HG03354 (cell line): ENCODE data around the gene BLMH.

Source experiments
- ATAC-seq: cut with Tn5 transposase; IDR thresholded peaks from one replicate; pipeline ENCODE4 v1.9.1; 2021; ENCODE audit warnings: mild to moderate bottlenecking; ENCODE audit not compliant: unreplicated experiment, poor library complexity, severe bottlenecking

Gene BLMH

DNA sequence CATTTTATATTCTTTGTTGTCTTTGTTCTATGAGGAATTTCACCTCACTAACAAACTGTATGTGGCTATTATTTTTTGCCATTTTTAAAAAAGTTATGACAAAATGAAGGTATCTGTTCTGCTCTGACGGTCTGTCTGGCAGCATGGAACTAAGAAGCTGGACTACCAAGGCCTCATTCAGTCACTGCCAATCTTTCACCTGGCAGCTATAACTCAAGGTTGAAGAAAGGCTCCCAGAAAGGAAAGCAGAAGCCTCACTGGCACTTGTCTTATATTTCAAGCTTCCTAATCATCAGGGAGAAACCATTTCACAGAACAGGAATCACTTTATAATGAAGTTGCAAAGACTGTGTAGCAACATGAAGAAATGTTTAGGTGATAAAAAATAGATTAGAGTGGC, 37.6 kb downstream of the BLMH start:
- ATAC-seq: no peak

DNA sequence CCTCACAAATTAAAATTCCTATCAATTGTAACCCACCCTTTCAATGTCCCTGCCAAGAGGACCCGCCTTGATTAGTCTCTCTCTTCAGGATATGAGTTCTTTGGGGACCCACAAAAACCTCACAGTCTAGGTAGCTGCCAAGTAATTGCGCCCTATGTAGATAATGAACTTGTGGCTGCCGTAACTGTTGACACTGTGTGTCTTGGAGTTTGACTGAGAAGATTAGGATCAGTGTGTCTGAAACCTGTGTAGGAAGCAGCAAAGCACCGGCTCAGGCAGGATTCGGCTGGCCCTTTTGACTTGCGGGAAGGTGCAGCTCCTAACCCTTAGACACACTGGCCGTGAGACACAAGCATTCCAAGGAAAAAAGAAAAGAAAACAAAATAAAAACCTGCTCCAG, 38.4 kb downstream of the BLMH start:
- ATAC-seq: no peak

DNA sequence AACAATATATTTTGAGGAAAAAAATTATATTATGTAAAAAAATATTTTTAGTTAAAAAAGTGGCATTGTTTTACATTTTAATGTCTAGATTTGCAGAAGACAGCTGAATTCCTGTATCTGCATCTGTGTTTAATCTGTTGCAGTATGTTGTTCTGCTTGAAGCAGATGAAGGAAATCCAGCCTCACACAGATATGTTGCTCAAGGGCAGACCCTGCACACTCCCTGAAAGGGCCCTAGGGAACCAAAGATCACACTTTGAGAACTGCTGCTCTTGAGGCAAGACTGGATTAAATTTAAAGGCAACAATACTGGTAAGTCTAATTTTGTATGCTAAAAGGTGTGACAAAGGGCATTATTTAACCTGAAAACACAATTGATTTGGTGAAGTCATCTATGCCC, 39.8 kb downstream of the BLMH start:
- ATAC-seq: no peak

DNA sequence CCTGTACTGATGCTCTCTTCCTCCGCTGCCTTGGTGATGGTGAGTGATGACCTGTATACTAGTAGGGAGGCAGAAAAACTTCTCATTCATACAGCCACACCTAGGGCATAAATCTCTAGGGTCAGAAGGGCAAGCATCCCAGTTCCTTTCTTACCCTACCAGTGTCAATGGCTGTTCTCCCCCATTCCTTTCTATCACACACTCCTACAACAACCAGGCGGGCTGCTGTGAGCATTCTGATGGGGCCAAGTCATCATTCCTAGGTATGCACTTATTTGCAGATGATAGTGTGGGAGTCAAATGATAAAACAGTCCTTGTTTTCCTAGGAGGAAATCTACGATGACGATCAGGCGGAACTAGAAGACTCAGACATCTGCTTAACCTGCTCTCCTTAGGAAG, 42.3 kb downstream of the BLMH start:
- no peak for ATAC-seq

DNA sequence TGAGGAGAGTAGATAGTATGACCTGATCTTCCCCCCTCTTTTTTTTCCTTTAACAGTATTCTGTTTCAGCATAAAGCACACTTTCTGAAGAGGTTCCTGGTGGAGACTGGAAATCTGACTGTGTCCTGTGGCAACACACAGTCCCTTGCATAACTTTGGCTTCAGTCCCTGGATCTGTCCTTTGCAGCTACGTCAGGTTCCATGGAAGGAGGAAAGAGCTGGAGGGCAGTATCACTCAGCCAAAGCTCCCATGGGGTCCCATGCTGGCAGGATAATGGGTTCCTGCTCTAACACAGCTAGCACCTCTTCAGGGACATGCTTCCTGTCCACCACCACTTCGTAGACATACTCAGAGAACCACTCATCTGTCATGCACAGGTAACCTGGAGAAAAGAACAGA, 43.0 kb downstream of the BLMH start:
- no peak for ATAC-seq

DNA sequence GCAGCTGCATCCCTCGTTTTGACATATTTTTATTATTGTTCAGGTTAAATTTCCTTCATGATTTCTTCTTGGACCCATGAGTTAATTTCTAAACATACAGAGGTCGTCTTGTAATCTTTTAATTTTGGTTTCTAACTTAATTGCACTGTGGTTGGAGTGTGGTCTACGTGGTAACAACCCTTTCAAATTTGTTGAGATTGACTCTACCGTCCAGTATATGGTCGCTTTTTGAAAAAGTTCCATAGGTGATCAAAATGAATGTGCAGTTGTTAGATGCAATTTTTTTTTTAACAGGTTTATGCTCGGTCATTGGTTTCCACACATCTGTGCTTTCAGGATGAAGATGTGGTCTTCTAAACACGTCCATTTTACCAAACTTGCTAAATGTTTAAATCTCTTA, 45.3 kb downstream of the BLMH start:
- ATAC-seq: no peak

DNA sequence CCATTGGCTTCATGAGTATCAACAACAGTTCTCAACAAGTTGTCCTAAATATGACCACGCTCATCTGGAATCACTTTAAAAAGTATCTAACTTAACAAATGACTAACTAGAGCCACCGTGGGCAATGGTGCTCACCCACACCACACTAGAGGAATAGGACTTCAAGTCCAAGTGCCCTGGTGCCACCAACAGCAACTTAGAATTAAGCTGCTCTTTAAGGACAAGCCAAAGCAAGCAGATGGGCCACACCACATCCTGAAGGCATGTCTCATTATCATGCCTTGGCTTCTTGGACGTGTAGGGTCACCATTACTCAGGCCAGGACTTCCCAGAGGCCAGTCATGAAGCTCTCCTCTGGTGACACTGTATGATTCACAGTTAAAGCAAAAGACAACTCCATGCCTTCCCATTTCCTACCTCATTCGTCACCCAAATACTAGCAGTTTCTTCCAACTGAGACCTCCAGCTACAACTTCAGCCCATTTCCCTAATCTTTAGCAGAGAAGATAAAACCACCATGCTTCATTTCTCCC, 46.8 kb downstream of the BLMH start:
- ATAC-seq: no peak

DNA sequence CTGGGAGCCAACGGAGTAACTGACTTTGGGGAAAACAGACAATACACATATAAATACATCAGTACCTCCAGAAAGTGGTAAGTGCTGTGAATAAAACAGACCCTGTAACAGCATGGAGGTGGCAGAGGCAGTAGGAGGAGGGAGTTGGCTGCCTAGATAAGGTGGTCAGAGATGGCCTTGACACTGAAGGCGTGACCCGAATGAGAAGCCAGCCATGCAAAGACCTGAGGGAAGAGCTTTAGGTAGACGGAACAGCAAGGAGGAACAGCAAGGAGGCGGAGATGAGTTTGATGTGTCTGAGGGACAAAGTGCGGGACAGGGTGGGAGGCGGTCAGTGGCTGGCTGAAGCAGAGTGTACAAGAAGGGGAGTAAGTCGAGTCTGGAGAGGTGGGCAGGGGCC, 48.2 kb downstream of the BLMH start:
- no peak for ATAC-seq

DNA sequence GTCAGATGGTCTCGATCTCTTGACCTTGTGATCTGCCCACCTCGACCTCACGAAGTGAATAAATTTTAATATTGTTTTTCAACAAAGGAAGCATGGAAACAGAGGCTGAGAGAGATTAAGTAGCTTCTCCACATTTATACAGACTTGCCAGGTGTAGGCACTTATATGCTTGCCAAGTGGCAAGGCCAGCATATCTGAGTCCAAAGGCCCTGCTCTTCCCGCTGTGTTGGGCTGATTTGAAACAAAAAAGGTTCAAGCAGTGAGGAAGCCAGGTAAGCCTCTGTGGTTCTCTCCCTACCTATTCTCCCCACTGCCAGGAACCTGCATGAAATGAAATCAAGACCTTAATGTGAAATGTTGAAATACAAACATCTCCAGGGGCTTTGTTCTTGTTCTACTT, 48.7 kb downstream of the BLMH start:
- no peak for ATAC-seq

DNA sequence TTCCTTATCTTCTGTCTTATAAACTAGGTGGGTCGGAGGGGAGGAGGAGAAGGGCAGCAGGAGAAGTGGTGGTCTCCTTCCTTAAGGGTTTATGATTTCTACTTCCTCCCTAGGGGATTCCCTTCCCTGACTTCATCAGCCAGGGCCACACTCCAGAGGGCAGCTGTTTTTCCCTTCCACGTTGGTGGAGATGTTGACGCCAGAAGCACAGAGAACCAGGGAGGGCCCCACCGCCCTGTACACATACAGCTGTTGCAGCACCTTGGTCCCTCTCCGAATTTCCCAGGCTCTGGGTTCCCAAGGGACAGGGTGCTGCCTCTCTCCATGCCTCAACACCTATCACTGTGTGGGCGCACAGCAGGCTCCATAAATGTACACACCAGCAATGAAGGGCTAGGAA, 50.7 kb downstream of the BLMH start:
- ATAC-seq: no peak

DNA sequence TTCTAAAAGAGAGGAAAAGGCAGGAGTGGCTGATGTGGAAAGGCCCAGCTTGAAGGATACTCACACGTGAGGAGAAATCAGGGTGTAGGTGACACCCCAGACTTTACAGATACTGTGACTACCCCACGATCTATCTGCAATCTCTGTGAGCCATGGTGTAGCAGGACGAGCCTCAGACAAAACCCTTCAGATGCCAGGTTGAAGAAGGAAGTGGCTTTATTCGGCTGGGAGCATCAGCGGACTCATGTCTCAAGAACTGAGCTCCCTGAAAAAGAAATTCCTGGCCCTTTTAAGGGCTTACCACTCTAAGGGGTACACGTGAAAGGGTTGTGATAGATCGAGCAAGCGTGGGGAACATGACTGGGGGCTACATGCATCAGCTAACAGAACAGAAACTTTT, 51.6 kb downstream of the BLMH start:
- ATAC-seq: no peak

DNA sequence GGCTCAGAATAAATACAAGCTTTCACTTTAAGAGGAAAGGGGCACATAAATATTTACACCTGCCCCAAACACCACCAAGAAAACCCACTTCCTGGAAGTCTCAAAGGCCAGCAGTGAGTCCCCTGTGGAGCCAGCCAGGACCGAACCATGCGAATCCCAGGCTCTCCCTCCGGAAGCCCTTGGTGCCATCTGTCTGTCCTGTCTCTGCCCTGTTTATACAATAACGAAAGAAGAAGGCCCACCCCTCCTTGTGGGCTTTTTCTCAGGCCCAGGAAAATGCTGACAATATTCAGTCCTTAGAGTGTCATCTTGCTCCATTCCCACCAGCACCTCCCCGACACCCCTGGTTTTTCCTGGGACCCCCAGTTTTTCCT, 52.7 kb downstream of the BLMH start:
- ATAC-seq: no peak

DNA sequence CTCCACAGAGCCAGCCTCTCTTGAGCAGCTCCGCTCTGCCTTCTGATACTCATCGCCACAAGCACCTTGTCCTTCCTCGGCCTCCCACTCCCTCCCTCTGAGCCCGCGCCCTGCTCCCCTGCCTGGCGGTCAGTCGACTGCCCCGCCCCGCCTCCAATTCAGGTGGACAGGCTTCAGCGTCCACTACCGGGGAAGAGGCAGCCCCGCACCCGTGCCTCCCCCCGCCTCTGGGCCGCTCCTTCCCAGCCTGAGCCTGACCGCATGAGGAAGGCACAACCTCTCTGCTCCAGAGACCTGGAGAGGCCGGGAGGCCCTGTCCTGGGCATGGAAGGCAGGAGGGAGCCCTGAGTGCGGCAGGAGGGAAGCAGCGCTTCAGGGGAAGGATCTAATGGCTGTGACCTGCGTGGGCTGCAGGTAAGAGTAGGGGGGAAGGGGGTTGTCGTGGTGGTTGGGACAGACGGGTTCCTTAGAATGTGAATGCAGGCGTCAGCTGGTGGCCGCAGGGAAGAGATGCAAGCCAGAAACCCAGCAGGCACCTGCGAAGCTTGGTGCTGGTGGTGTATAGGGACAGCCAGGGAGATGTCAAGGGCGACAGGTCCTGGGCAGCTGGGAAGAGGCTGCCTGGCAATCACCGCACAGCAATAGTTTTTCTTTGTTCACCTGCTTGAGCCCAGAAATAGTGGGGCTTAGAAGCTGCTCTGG, 53.2 kb downstream of the BLMH start:
- no peak for ATAC-seq

DNA sequence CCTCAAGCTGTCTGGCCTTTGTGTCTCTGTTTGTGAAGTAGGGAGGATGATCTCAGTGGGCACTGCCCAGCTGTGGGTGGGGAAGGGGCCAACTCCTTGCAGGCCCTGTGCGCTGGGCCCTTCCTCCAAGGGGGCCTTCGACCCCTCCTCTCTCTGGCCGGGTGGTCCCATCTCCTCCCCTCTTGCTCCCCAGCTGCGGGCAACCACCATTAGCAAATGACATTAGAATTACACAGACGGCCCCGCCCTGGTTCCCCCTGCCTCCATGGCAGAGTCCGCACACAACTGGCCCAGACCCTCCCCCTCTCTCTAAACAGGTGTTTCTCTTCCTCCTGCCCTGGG, 53.8 kb downstream of the BLMH start:
- ATAC-seq: no peak

DNA sequence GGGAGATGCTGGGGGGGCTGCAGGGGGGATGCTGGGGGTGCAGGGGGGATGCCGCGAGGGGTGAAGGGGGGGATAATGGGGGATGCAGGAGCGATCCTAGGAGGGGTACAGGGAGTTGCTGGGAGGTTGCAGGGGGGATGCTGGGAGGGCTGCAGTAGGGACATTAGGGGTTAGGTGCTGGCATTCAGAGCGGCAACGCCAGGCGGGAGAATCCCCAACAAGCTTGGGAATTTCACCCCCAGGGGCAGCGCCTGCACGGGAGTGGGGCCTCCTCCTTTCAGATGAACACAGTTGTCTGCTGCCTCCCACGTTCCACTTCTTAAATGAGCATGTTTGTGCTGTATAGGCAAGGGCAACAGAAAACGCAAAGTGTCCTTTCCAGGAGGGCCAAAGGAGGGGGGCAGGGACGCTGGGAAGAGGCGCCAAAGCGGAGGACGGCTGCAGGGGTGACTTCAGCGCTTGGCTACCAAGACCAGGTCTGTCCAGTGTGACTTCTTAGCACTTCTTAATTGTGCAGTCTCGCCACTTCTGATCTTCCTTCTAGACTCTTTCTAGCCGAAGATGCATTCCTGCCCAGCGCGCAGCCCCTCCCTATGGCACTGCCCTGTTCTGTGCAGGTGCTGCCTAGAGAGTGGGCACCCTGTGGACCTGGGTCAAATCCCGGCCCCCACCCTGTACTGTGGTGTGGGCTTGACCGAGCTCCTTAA, 54.3 kb downstream of the BLMH start:
- ATAC-seq: no peak

DNA sequence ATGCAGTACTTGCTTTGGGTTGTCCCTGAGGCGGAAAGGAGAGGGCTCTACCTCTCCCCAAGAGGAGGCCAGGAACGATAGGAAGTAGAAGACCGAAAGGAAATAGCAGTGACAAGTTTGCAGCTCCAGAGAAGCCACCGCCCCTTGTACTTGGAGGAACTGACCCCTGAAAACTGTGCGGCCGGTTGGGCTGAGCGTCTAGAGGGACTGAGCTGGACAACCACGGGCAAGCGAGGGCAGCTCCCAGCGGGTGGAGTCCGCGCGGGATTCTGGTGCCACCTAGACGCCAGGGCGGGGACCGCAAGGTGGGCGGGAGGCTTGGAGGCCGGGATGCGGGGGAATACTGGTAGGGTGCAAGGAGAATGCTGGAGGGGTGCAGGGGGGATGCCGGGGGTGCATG, 55.0 kb downstream of the BLMH start:
- ATAC-seq: no peak

DNA sequence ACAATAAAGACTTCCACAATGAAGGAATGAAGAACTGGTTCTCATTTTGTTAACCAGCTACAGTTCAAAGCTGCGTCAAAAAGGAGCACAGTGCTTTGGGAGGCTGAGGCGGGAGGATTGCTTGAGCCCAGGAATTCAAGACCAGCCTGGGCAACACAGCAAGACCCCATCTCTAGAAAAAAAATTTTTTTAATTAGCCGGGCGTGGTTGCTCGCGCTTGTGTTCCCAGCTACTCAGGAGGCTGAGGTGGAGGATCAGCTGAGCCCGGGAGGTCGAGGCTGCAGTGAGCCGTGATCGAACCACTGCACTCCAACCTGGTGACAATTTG, 55.5 kb downstream of the BLMH start:
- no peak for ATAC-seq

DNA sequence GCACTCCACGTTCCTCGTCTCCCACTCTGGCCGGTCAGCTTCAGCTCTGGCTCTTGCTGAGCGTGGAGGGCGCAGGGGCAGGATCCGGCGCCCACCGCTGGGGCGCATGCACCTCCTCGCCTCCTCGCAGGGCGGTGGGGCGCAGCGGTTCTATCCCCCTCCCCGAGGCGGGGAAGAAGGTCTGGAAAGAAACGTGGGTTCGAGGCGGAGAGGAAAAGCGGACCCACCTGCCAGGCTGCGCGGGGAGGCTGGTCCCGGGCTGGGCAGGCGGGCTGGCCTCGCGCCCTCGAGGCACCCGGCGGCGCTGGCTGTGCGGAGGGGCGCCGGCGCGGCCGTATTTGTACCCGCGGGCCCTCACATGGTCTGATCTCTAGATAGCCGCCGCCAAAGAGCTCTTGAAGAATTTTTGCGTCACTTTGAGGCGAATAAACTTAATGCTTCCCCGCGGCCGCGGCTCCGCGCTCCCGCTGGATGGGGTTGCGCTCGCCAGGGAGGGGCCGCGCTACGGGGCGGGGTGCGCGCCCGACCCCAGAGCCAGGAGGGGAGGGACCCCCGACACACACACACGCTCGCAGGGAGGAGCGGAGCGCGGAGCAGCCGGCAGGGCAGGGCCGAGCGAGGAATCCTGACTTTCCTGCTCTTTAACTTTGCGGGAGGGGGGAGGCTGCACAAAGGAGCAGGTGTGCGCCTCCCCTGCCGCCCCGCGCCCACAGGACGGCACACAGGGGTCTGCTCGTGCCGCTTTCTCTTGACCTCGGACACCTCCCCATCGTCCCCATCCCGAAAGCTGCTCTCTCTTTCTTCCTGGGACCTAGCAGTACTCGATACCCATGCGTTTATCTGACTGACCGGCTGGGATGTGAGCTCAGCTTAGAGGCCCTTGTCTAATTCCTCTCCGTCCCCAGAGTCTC, 56.1 kb downstream of the BLMH start, which contains the start of gene SLC6A4:
Gene SLC6A4, minus strand, starts transcription at position 312 of the 911 bp plus-strand sequence. CDS start 13,739 bp downstream, outside the sequence.
- no peak for ATAC-seq

DNA sequence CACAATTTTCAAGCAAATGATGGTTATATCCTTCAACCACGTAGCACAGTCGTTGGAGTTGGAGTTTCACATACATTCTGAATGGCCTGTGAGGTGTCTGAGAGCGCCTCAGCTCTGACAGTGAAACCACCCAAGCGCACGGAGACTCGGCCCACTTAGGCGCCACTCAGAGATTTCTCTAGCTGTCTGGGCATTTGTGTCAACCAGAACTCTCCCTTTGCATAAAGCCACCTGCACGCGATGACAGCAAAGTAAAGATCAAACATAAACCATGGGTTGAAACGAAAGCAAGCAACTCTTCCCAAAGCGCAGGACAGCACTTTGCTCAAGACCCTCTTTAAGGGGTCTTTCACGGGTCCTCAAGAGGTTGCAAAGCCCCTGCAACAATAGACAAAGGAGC, 56.8 kb downstream of the BLMH start:
- no peak for ATAC-seq

DNA sequence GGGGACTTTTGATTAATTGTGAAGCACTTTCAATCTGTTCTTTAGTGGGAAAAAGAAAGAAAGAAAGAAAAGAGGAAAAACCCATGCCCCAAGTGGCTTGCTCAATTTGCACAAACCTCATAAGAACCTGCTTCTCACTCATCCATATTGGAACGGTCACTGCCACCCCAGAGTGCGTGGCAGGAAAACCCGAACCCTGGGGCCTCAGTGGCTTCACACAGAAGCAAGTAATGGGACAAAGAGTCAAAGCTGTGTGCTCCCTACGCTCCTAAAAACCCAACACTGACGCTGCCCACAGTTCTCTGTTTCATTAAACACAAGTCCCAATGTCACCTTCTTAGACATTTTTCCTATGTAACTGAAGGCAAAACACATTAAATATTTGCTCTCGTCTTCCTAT, 57.4 kb downstream of the BLMH start:
- ATAC-seq: no peak
